Measurements from ENCODE around the gene GUCY1A1.

Gene GUCY1A1

DNA sequence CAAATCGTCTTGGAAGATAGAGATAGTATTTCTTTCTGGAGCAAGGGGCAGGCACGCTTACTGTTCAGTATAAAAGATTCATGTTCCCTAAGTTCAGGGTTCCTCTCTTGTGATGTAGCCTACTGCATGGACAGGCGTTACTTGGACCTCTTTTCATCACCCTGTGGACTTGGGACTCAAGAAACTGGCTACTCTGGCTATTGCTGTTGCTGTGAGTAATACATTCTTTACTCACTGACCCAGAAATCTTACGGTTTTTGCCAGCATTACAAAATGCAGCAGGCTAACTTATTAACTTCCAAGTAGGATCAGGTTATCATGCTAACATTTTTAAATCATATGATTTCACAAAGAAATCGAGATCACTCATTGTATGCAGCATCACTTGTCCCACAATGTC lies 79.3 kb downstream of the GUCY1A1 start:
- TF ChIP-seq POLR2A (IDR thresholded peaks at IDR 0.05; ENCODE audit: low read depth, low read length) (no peak), TAF1 (IDR thresholded peaks at IDR 0.05; ENCODE audit: borderline replicate concordance, low read depth, low read length) (no peak)
- no peak for DNase-seq (ENCODE audit: insufficient read length)
- no peak for FAIRE-seq

DNA sequence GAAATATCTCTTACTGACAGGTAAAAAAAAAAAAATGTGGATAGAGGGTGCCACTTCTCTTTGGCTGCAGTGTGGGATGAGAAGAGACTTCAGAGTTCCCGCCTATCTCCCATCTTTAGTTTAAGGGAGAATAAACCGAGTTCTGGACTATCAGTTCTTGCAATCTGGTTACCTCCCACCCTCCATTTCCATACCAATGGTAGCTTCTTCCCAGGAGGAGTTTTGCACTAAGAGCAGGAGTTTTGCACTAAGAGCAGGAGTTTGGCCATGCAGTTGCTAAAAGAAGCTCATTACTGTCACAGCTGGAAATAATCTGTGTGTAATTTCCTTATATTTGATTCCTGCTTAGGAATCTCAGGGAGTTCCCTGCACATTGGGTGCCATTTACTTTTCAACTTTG lies 81.4 kb downstream of the GUCY1A1 start:
- TF ChIP-seq POLR2AphosphoS5 (IDR thresholded peaks at IDR 0.05; ENCODE audit: low read depth, low read length), result no peak
- no peak for DNase-seq (ENCODE audit: insufficient read length)
- no peak for FAIRE-seq

DNA sequence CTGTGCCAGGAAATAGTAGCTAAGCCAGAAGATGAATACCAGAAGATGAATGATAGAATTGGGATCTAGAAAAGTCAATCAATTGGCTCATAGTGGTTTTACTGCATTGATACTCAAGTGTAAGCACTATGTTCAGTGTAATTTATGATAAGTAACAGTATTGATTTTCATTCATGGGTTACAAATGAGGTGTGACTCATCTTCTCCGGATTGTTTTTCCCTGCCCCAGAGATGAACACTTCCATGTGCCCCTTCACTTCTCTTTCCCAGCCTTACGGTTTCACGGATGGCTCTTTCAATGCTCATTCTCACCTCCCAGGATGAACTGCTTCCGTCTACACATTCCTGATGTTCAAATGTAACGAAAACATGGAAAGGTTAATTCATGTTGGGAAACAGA lies 82.4 kb downstream of the GUCY1A1 start:
- TF ChIP-seq POLR2AphosphoS5 (IDR thresholded peaks at IDR 0.05; ENCODE audit: low read depth, low read length) (no peak), TAF1 (IDR thresholded peaks at IDR 0.05; ENCODE audit: borderline replicate concordance, low read depth, low read length) (no peak), POLR2A (IDR thresholded peaks at IDR 0.05; ENCODE audit: low read depth, low read length) (no peak)
- DNase-seq (ENCODE audit: insufficient read length), result no peak
- no peak for FAIRE-seq

DNA sequence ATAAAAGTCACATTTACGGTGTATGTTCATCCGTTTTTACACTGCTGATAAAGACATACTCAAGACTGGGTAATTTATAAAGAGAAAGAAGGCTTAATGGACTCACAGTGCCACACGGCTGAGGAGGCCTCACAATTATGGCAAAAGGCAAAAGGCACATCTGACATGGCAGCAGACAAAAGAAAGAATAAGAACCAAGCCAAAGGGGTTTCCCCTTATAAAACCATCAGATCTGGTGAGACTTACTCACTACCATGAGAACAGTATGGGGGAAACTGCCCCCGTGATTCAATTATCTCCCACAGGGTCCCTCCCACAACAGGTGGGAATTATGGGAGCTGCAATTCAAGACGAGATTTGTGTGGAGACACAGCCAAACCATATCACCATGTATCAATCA lies 84.9 kb downstream of the GUCY1A1 start:
- TF ChIP-seq POLR2A (IDR thresholded peaks at IDR 0.05; ENCODE audit: low read depth, low read length) (no peak), POLR2AphosphoS5 (IDR thresholded peaks at IDR 0.05; ENCODE audit: low read depth, low read length) (no peak), TAF1 (IDR thresholded peaks at IDR 0.05; ENCODE audit: borderline replicate concordance, low read depth, low read length) (no peak)

DNA sequence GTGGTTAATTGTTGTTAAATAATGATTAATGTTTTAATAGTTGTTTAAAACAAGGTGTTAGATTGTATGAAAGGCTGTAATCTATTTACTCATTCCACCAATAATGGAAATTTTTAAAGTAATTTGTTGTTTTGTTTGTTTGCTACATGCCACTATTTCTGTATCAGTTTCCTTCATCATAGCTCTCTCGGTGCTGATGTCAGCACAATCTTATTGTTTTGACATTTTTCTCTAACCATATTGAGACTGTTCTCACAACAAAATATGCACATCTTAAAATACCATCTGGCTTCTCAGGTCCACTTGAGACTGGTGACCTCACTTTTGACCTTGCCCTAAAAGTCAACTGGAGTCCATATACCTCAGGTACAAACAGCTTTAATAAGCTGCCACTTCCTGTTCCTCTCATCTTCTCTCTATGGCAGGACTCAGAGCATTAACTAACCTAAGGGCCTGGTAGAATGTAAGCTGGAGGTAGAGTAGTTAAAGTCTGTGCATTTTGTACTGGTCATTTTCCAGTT lies 91.2 kb downstream of the GUCY1A1 start:
- DNase-seq (ENCODE audit: insufficient read length) (no peak), FAIRE-seq (no peak)
- no peak for TF ChIP-seq TAF1 (IDR thresholded peaks at IDR 0.05; ENCODE audit: borderline replicate concordance, low read depth, low read length)

More for the DNA sequence above, 84.9 kb downstream of the GUCY1A1 start:
- no peak for FAIRE-seq
- no peak for DNase-seq (ENCODE audit: insufficient read length)

DNA sequence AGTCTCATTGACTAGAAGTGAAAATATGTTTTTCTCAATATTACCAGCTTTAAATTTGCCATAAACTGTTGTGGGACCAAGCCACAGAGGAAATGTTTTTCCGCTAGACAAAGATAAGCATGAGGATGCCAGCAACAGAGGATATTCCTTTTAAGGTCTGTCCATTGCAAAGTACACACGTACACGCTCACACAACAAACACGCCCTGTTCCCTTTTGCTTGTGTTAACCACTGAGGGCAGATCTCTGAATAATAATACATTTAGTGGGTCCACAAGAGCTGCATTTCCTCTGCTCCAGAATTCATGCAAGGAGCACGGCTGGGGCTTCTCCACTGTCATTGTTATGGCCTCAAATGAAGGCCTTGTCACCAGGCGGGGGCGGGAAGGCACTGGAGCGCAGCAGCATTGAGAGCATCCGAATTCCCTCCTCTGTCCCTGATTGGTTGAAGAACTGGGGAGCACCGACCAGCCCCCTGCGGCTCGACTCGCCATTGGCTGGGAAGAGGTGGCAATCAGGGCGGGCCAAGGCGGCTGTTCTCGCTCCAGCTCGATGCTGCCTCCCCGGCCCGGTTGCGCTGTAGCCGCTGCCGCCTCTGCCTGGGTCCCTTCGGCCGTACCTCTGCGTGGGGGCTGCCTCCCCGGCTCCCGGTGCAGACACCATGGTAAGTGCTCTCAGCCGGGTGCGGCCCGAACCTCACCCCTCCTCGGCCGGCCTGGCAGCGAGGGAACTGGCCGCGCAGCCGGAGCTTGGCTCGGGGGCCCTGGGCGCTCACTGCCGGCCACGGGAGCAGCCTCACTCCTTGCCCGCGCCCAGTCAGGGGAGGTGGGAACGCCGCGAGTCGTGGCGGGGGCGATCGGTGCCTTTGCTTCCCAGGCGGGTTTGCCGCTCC lies 92.1 kb downstream of the GUCY1A1 start, which contains the start of gene GUCY1B1:
Gene GUCY1B1 (plus strand): TSS at position 541 of the 891 bp plus-strand sequence. CDS start 120 bp downstream, at position 661.
- TF ChIP-seq POLR2AphosphoS5 (IDR thresholded peaks at IDR 0.05; ENCODE audit: low read depth, low read length), result no peak
- TF ChIP-seq TAF1 (IDR thresholded peaks at IDR 0.05; ENCODE audit: borderline replicate concordance, low read depth, low read length), result no peak
- TF ChIP-seq POLR2A (IDR thresholded peaks at IDR 0.05; ENCODE audit: low read depth, low read length), result no peak
- DNase-seq (ENCODE audit: insufficient read length) (peak; percentile 60), FAIRE-seq (no peak)

DNA sequence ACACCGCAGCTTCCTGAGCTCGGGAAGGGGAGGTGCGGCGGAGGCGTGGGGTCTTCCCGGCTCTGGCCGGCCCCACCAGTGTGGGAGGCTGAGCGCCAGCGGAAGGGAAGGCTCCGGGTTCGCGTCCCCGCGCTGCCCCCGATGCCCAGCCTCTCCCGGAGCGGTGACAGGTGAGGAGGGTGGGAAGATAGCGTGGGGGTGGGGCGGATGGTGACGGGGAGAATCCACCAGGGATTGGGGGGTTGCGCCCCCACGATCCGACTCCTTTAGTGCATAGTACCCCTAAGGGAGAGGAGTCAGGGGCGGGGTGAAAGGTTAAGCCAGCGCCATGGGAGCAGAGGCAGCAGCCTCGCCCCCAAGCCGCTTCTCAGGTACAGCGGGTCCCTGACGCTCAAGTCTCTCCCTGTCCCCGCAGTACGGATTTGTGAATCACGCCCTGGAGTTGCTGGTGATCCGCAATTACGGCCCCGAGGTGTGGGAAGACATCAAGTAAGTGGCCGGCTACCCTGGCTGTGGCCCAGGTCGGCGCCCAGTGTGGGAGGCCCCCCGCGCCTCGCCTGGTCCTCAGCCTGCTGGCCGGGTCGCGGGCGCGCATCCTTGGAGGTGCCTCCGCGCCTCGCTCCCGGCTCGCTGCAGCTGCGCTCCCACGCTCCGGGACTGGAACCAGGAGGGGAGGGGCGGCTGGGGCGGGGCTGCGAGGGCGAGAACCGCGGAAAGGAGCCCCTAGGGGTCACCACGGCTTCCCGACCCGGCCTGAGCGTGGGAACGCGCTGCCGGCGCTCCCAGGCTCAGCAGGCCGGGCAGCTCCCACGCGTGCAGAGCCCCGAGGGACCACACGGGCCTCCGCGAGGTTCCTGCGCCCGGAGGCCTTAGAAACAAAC lies 93.0 kb downstream of the GUCY1A1 start:
- FAIRE-seq, result no peak
- DNase-seq (ENCODE audit: insufficient read length), result no peak
- TF ChIP-seq POLR2AphosphoS5 (IDR thresholded peaks at IDR 0.05; ENCODE audit: low read depth, low read length) (no peak), TAF1 (IDR thresholded peaks at IDR 0.05; ENCODE audit: borderline replicate concordance, low read depth, low read length) (no peak), POLR2A (IDR thresholded peaks at IDR 0.05; ENCODE audit: low read depth, low read length) (no peak)

DNA sequence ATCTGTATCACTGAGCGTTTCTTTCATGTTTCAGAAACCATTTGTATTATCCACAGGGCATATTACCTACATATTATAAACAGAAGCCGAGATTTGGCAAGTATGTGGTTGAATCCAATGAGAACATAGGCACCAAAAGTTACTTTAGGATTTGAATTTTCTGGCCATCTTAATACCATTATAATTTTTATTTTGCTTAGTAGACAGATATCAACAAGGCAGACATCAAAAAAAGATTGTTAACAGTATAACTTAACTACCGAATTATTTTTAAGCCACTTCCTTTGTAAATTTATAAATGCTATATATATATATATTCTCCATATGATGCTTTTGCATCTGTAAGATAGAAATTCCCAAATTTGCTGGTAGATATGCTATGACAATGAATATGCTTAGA lies 94.4 kb downstream of the GUCY1A1 start:
- FAIRE-seq (no peak), DNase-seq (ENCODE audit: insufficient read length) (no peak)
- TF ChIP-seq POLR2AphosphoS5 (IDR thresholded peaks at IDR 0.05; ENCODE audit: low read depth, low read length) (no peak), POLR2A (IDR thresholded peaks at IDR 0.05; ENCODE audit: low read depth, low read length) (no peak), TAF1 (IDR thresholded peaks at IDR 0.05; ENCODE audit: borderline replicate concordance, low read depth, low read length) (no peak)

DNA sequence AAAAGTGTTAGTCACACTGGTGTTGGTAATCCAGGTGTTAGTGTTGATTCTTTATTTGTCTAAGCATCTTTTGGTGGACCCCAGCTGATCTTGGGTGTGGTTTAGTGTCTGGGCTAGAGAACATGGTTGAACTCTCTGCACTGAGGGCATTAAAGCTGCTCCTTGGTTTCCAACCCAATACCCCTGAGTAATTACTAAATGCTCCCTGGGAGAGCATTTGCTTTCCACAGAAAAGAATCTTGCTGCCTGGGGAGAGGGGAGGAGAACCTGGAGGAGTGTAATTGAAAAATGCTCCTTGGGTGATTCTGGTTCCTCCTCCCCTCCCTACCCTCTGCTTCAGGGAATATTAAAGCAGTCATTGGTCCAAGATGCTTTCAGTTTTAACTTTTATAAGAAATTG lies 95.3 kb downstream of the GUCY1A1 start:
- no peak for DNase-seq (ENCODE audit: insufficient read length)
- no peak for FAIRE-seq
- TF ChIP-seq POLR2A (IDR thresholded peaks at IDR 0.05; ENCODE audit: low read depth, low read length) (no peak), POLR2AphosphoS5 (IDR thresholded peaks at IDR 0.05; ENCODE audit: low read depth, low read length) (no peak), TAF1 (IDR thresholded peaks at IDR 0.05; ENCODE audit: borderline replicate concordance, low read depth, low read length) (no peak)

DNA sequence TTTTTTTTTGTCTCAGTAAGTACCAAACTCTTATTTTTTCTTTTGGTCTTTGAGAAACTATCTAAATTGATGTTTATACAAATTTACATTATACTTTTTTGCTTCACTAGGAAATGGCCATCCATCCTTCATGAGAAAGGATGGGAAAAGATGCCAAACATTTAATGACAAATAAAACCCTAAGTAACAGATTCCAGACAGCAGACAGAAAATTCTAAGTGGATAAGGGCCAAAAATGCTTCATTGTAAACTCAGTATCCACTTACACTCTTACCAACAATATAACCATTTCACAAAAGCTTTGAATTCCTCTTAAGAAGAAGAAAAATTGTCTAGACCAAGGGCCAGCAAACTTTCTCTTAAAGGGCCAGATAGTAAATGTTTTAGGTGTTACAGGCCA lies 95.7 kb downstream of the GUCY1A1 start:
- FAIRE-seq (no peak), DNase-seq (ENCODE audit: insufficient read length) (no peak)
- no peak for TF ChIP-seq POLR2A (IDR thresholded peaks at IDR 0.05; ENCODE audit: low read depth, low read length)
- TF ChIP-seq POLR2AphosphoS5 (IDR thresholded peaks at IDR 0.05; ENCODE audit: low read depth, low read length), result no peak
- no peak for TF ChIP-seq TAF1 (IDR thresholded peaks at IDR 0.05; ENCODE audit: borderline replicate concordance, low read depth, low read length)

DNA sequence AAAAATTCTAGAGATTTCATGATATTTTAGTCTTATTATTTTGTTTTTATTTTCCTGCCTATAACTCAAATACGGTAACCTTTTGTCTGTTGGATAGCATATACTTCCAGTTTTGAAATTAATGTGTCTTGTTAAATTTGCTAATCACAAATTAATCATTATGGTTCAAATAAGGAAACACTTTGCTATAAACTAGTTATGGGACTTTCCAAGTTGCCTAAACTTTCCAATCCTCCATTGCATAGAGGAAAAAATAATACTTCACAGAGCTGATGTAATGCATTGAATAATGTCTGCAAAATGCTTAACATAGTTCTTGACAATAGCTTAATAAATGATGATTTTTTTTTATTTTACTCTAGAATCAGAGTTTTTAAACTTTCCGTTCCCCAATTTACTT lies 96.9 kb downstream of the GUCY1A1 start:
- DNase-seq (ENCODE audit: insufficient read length), result no peak
- no peak for TF ChIP-seq POLR2A (IDR thresholded peaks at IDR 0.05; ENCODE audit: low read depth, low read length)
- TF ChIP-seq POLR2AphosphoS5 (IDR thresholded peaks at IDR 0.05; ENCODE audit: low read depth, low read length), result no peak
- TF ChIP-seq TAF1 (IDR thresholded peaks at IDR 0.05; ENCODE audit: borderline replicate concordance, low read depth, low read length), result no peak
- FAIRE-seq, result no peak

Data from GM12892 (cell line).